ENCODE results near the gene MTA3. TPM values are rescaled to one million over a fixed set of nuclear protein-coding genes. Genes with fewer than 3 reads are reported as not detected.

Gene MTA3
- total RNA-seq, 4 donors from 2014 or later, result 40.0 to 73.2 (median 54.3) TPM

- no peak overlapping the region for H3K27ac ChIP-seq
- no peak overlapping the region for H3K4me3 ChIP-seq
- H3K27me3 ChIP-seq, result no peaks in the 10 kb centered on the region
- in situ Hi-C loops (cut with MboI; ENCODE audit: low pct_ligation_motif_present in 1 of 4, low pct_unique_long_range_greater_than_20kb in 1 of 4, low sequenced_read_pairs in 3 of 4) (no loop called here), intact Hi-C loops (cut with DNase I; ENCODE audit: low total_unique reads) (no loop called here)
- TF ChIP-seq CTCF (IDR thresholded peaks at IDR 0.05), result no peak
- TF ChIP-seq POLR2A (IDR thresholded peaks at IDR 0.05), result no peak
- TF ChIP-seq EP300 (IDR thresholded peaks at IDR 0.05; ENCODE audit: low read depth), result no peak
- no peak for TF ChIP-seq POLR2AphosphoS5 (IDR thresholded peaks at IDR 0.05)
- 96% methylated on average over 4 of the region's 4 CpGs; no CpG with 5 or more reads in 1 of the 2 donors for WGBS, 2 donors (ENCODE audit: low coverage in 1 of 2)
- H3K9me3 ChIP-seq, result no peaks in the 10 kb centered on the region
- no peak for DNase-seq
- no peaks in the 10 kb centered on the region for H3K36me3 ChIP-seq
- H3K4me1 ChIP-seq, result no peaks in the 10 kb centered on the region
These were observed 36.0 kb upstream of the MTA3 start for GRCh38 chr2:42532397-42532796.

GRCh38 chr2:42537493-42537892 lies 30.9 kb upstream of the MTA3 start:
- WGBS, 2 donors (ENCODE audit: low coverage in 1 of 2), result 93 to 96% methylated on average over 3 of the region's 3 CpGs
- no peaks in the 10 kb centered on the region for H3K36me3 ChIP-seq
- DNase-seq, result no peak
- H3K4me1 ChIP-seq, result no peaks in the 10 kb centered on the region
- intact Hi-C loops (cut with DNase I; ENCODE audit: low total_unique reads), result no loop called here
- H3K4me3 ChIP-seq, result no peak overlapping the region
- no peaks in the 10 kb centered on the region for H3K27me3 ChIP-seq
- TF ChIP-seq EP300 (IDR thresholded peaks at IDR 0.05; ENCODE audit: low read depth) (no peak), POLR2A (IDR thresholded peaks at IDR 0.05) (no peak), CTCF (IDR thresholded peaks at IDR 0.05) (no peak), POLR2AphosphoS5 (IDR thresholded peaks at IDR 0.05) (no peak)
- no peak overlapping the region for H3K27ac ChIP-seq
- H3K9me3 ChIP-seq, result no peaks in the 10 kb centered on the region
- in situ Hi-C loops (cut with MboI; ENCODE audit: low pct_ligation_motif_present in 1 of 4, low pct_unique_long_range_greater_than_20kb in 1 of 4, low sequenced_read_pairs in 3 of 4), result no loop called here

- no peak for DNase-seq
- Histone ChIP-seq H3K9me3 (no peaks in the 10 kb centered on the region), H3K36me3 (no peaks in the 10 kb centered on the region), H3K4me3 (no peak overlapping the region), H3K27ac (no peak overlapping the region), H3K27me3 (no peaks in the 10 kb centered on the region), H3K4me1 (no peaks in the 10 kb centered on the region)
- TF ChIP-seq POLR2A (IDR thresholded peaks at IDR 0.05) (no peak), CTCF (IDR thresholded peaks at IDR 0.05) (no peak), POLR2AphosphoS5 (IDR thresholded peaks at IDR 0.05) (no peak)
- in situ Hi-C loops (cut with MboI; ENCODE audit: low pct_ligation_motif_present in 1 of 4, low pct_unique_long_range_greater_than_20kb in 1 of 4, low sequenced_read_pairs in 3 of 4) (no loop called here), intact Hi-C loops (cut with DNase I; ENCODE audit: low total_unique reads) (no loop called here)
- WGBS, 2 donors (ENCODE audit: low coverage in 1 of 2), result 59 to 87% methylated on average over 2 to 4 of the region's 4 CpGs
These were observed 25.6 kb upstream of the MTA3 start for GRCh38 chr2:42542871-42543270.

- TF ChIP-seq EP300 (IDR thresholded peaks at IDR 0.05; ENCODE audit: low read depth) (no peak), CTCF (IDR thresholded peaks at IDR 0.05) (no peak), POLR2AphosphoS5 (IDR thresholded peaks at IDR 0.05) (no peak), POLR2A (IDR thresholded peaks at IDR 0.05) (no peak)
- H3K9me3 ChIP-seq, result no peaks in the 10 kb centered on the region
- no peak overlapping the region for H3K27ac ChIP-seq
- H3K4me1 ChIP-seq, result no peaks in the 10 kb centered on the region
- no peaks in the 10 kb centered on the region for H3K27me3 ChIP-seq
- no peaks in the 10 kb centered on the region for H3K36me3 ChIP-seq
- no peak for DNase-seq
- intact Hi-C loops (cut with DNase I; ENCODE audit: low total_unique reads), result no loop called here
- H3K4me3 ChIP-seq, result no peak overlapping the region
- in situ Hi-C loops (cut with MboI; ENCODE audit: low pct_ligation_motif_present in 1 of 4, low pct_unique_long_range_greater_than_20kb in 1 of 4, low sequenced_read_pairs in 3 of 4), result no loop called here
- WGBS, 2 donors (ENCODE audit: low coverage in 1 of 2), result 86 to 87% methylated on average over 6 to 8 of the region's 8 CpGs
These were observed 23.3 kb upstream of the MTA3 start for GRCh38 chr2:42545023-42545721.

Measured in transverse colon (tissue), 4 donors.